ENCODE measurements around the gene MYO10. TPM values are rescaled to one million over a fixed set of nuclear protein-coding genes. Genes with fewer than 3 reads are reported as not detected.

MYO10 gene
- total RNA-seq, 2 experiments from 2014 or later = not detected

DNA sequence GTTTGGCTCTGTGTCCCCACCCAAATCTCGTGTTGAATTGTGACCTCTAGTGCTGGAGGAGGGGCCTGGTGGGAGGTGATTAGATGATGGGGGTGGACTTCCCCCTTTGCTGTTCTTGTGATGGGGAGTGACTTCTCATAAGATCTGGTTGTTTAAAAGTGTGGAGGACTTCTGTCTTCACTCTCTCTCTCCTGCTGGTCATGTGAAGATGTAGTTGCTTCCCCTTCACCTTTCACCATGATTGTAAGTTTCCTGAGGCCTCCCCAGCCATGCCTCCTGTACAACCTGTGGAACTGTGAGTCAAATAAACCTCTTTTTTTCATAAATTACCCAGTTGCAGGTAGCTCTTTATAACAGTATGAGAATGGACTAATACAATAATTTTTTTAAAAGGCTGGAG, 10.6 kb upstream of the MYO10 start:
- Histone ChIP-seq H3K27me3 (ENCODE audit: control insufficient read depth in 1 of 2, insufficient read depth in 2 of 2, low read length in 2 of 2) (peaks cover 0 to 3% of the 10 kb centered on the region in 2 experiments), H3K27ac (ENCODE audit: low read depth in 1 of 2, low read length in 2 of 2) (no peak overlapping the region), H3K4me1 (ENCODE audit: insufficient read depth, low read length) (no peaks in the 10 kb centered on the region), H3K36me3 (ENCODE audit: insufficient read depth, low read length) (no peaks in the 10 kb centered on the region), H3K9me3 (ENCODE audit: control insufficient read depth in 1 of 2, insufficient read depth in 1 of 2, low read length in 2 of 2) (peaks cover 6 to 20% of the 10 kb centered on the region in 2 experiments), H3K4me3 (ENCODE audit: low read length) (no peak overlapping the region)
- peaks cover 11% of the 10 kb centered on the region for H3K9me3 Mint-ChIP-seq
- H3K27ac Mint-ChIP-seq = no peak overlapping the region
- H3K36me3 Mint-ChIP-seq (ENCODE audit: low read depth) = no peaks in the 10 kb centered on the region
- CTCF ChIA-PET = no interaction called here
- no peak for DNase-seq
- POLR2A ChIA-PET = no interaction called here
- ATAC-seq (ENCODE audit: poor library complexity) = no peak
- no peaks in the 10 kb centered on the region for H3K4me1 Mint-ChIP-seq (ENCODE audit: low read depth)
- intact Hi-C loops (cut with DNase I, micrococcal nuclease) = no loop called here
- no peaks in the 10 kb centered on the region for H3K27me3 Mint-ChIP-seq
- TF ChIP-seq CTCF (IDR thresholded peaks at IDR 0.05) = no peak
- no peak overlapping the region for H3K4me3 Mint-ChIP-seq

DNA sequence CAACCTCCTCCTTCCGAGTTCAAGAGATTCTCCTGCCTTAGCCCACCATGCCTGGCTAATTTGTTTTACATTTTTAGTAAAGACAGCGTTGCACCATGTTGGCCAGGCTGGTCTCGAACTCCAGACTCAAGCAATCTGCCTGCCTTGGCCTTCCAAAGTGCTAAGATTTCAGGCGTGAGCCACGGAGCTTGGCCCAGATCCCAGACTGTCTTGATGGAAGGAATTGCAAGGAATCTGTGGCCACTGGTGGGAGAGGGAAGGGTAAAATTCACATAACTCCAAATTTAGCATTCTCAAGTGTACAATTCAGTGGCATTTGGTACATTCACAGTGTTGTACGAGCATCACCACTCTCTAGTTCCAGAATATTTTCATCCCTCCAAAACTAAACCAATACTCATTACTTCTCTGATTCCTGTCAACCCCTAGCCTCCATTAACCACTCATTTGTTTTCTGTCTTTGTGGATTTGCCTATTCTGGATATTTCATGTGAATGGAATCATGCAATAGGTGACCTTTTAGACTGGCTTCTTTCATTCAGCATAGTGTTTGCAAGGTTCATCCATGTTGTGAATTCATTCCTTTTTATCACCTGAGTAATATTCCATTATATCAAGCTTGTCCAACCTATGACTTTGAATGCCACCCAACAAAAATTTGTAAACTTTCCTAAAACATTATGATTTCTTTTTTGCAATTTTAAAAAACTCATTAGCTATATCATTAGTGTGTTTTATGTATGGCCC, 8.9 kb upstream of the MYO10 start:
- Histone ChIP-seq H3K4me3 (ENCODE audit: low read length) (no peak overlapping the region), H3K4me1 (ENCODE audit: insufficient read depth, low read length) (no peaks in the 10 kb centered on the region), H3K36me3 (ENCODE audit: insufficient read depth, low read length) (no peaks in the 10 kb centered on the region), H3K27me3 (ENCODE audit: control insufficient read depth in 1 of 2, insufficient read depth in 2 of 2, low read length in 2 of 2) (peaks cover 0 to 6% of the 10 kb centered on the region in 2 experiments), H3K27ac (ENCODE audit: low read depth in 1 of 2, low read length in 2 of 2) (no peak overlapping the region), H3K9me3 (ENCODE audit: control insufficient read depth in 1 of 2, insufficient read depth in 1 of 2, low read length in 2 of 2) (peaks cover 6 to 24% of the 10 kb centered on the region in 2 experiments)
- Mint-ChIP-seq H3K4me3 (no peak overlapping the region), H3K4me1 (ENCODE audit: low read depth) (no peaks in the 10 kb centered on the region), H3K9me3 (peaks cover 11% of the 10 kb centered on the region), H3K36me3 (ENCODE audit: low read depth) (no peaks in the 10 kb centered on the region), H3K27me3 (peaks cover 5% of the 10 kb centered on the region), H3K27ac (no peak overlapping the region)
- ChIA-PET POLR2A (no interaction called here), CTCF (interaction anchor here (0.6 kb wide), 1 partner anchor 20 kb away, joined by 4 read pairs; no protein-coding TSS in a partner anchor)
- TF ChIP-seq CTCF (IDR thresholded peaks at IDR 0.05) = no peak
- no peak for ATAC-seq (ENCODE audit: poor library complexity)
- intact Hi-C loops (cut with DNase I, micrococcal nuclease) = no loop called here
- no peak for DNase-seq

DNA sequence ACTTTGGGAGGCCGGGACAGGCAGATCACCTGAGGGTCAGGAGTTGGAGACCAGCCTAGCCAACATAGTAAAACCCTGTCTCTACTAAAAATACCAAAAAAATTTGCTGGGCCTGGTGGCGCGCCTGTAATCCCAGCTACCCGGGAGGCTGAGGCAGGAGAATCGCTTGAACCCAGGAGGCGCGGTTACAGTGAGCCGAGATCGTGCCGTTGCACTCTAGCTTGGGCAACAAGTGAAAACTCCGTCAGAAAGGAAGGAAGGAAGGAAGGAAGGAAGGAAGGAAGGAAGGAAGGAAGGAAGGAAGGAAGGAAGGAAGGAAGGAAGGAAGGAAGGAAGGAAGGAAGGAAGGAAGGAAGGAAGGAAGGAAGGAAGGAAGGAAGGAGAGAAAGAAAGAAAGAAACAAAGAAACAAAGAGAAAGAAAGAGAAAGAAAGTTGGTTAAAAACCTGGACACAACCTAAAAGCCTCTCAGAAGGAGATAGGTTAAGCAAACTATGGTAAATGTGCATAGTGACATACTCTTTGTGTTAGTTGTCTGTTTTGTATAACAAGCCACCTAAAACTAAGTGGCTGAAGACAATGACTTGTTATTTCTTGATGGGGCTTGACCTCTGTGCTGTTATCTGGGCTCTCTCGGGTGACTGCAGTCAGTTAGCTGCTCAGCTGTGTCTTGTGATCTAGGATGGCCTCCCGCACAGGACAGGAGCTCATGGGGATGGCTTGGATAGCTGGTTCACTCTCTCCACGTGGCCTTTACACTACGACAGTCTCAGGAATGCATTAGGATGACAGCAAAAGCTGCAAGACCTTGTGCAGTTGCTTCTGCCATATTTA, 8.0 kb upstream of the MYO10 start:
- Mint-ChIP-seq H3K9me3 (peaks cover 11% of the 10 kb centered on the region), H3K36me3 (ENCODE audit: low read depth) (no peaks in the 10 kb centered on the region), H3K27me3 (peaks cover 9% of the 10 kb centered on the region), H3K27ac (no peak overlapping the region), H3K4me1 (ENCODE audit: low read depth) (no peaks in the 10 kb centered on the region), H3K4me3 (no peak overlapping the region)
- no peak overlapping the region for H3K27ac ChIP-seq (ENCODE audit: low read depth in 1 of 2, low read length in 2 of 2)
- no peaks in the 10 kb centered on the region for H3K4me1 ChIP-seq (ENCODE audit: insufficient read depth, low read length)
- H3K36me3 ChIP-seq (ENCODE audit: insufficient read depth, low read length) = no peaks in the 10 kb centered on the region
- CTCF ChIA-PET = interaction anchor here (0.6 kb wide), 1 partner anchor 19 kb away, joined by 4 read pairs; no protein-coding TSS in a partner anchor
- POLR2A ChIA-PET = no interaction called here
- TF ChIP-seq CTCF (IDR thresholded peaks at IDR 0.05) = no peak
- ATAC-seq (ENCODE audit: poor library complexity) (no peak), DNase-seq (no peak)
- intact Hi-C loops (cut with DNase I, micrococcal nuclease) = no loop called here
- peaks cover 0 to 6% of the 10 kb centered on the region in 2 experiments for H3K27me3 ChIP-seq (ENCODE audit: control insufficient read depth in 1 of 2, insufficient read depth in 2 of 2, low read length in 2 of 2)
- H3K4me3 ChIP-seq (ENCODE audit: low read length) = no peak overlapping the region
- peaks cover 6 to 23% of the 10 kb centered on the region in 2 experiments for H3K9me3 ChIP-seq (ENCODE audit: control insufficient read depth in 1 of 2, insufficient read depth in 1 of 2, low read length in 2 of 2)

Measured in CD4-positive, alpha-beta T cell (primary cell).